ENCODE data around the gene PTPRD. TPM values are rescaled to one million over a fixed set of nuclear protein-coding genes. Genes with fewer than 3 reads are reported as not detected.
"Not testable (repeated sequence)": the region's sequence is repeated elsewhere in the genome, so short reads cannot be mapped to it uniquely, and the experiment has no call there.

PTPRD gene
- total and polyA plus RNA-seq, 2 donors from 2014 or later: 6.4 to 78.9 TPM

DNA sequence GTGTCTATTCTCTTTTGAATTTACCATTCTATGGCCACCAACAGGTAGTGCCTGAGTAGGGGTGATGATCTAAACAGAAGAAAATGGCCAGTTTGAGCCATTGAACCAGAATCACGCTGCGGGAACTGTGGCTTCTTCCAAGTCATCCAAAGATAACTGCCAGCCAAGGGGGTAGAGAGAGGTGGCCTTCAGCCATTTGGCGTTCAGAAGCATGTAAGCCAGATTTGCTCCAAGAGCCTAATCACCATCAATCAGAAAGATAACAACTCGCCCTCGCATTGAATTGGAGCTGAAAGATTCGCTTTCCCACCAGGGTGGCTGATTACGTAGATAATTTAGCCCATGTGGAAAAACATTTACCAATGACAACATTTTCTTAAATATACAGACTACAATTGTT is 1510.5 kb downstream of the PTPRD start:
- Histone ChIP-seq H3K27me3 (ENCODE audit: control insufficient read depth, insufficient read depth, low read length) (no peaks in the 10 kb centered on the region), H3K36me3 (ENCODE audit: control insufficient read depth in 2 of 3, insufficient read depth in 3 of 3, low read length in 3 of 3) (no peaks in the 10 kb centered on the region), H3K9me3 (ENCODE audit: control insufficient read depth in 2 of 3, insufficient read depth in 1 of 3, low read length in 3 of 3) (no peaks in the 10 kb centered on the region), H3K9ac (ENCODE audit: low read length in 3 of 3) (no peak overlapping the region), H3K4me3 (ENCODE audit: low read length in 3 of 3) (no peak overlapping the region), H3K4me1 (ENCODE audit: control insufficient read depth in 2 of 3, insufficient read depth in 2 of 3, low read depth in 1 of 3, low read length in 3 of 3) (no peaks in the 10 kb centered on the region), H3K27ac (ENCODE audit: low read depth in 2 of 2, low read length in 2 of 2) (no peak overlapping the region)
- FAIRE-seq (no peak), DNase-seq (no peak)
- TF ChIP-seq, protein P1, sequence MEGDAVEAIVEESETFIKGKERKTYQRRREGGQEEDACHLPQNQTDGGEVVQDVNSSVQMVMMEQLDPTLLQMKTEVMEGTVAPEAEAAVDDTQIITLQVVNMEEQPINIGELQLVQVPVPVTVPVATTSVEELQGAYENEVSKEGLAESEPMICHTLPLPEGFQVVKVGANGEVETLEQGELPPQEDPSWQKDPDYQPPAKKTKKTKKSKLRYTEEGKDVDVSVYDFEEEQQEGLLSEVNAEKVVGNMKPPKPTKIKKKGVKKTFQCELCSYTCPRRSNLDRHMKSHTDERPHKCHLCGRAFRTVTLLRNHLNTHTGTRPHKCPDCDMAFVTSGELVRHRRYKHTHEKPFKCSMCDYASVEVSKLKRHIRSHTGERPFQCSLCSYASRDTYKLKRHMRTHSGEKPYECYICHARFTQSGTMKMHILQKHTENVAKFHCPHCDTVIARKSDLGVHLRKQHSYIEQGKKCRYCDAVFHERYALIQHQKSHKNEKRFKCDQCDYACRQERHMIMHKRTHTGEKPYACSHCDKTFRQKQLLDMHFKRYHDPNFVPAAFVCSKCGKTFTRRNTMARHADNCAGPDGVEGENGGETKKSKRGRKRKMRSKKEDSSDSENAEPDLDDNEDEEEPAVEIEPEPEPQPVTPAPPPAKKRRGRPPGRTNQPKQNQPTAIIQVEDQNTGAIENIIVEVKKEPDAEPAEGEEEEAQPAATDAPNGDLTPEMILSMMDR (IDR thresholded peaks at IDR 0.05; ENCODE audit: borderline replicate concordance, extremely low read depth, insufficient read depth): no peak
- intact Hi-C loops (cut with DNase I): no loop called here

DNA sequence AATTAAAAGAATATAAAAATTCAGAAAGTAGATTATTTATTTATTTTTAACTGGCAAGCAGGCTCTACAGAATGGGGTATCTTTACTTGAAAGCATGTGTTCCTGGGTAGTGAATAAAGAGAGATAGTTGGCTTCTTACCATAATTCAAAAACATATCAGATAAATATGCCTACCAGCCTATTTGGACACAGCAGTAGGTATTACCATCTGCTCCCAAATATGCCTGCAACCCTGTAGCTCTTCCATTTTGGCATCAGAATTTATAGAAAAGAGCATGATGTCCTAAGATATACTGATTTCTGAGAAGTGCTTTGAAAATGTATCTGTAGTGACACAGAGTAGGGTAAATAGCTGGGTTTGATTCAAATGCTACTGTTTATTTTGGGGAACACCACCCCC is 1512.7 kb downstream of the PTPRD start:
- H3K27me3 ChIP-seq (ENCODE audit: control insufficient read depth, insufficient read depth, low read length): no peaks in the 10 kb centered on the region
- no peak for FAIRE-seq
- TF ChIP-seq, protein P1 (IDR thresholded peaks at IDR 0.05; ENCODE audit: borderline replicate concordance, extremely low read depth, insufficient read depth): no peak
- intact Hi-C loops (cut with DNase I): no loop called here
- no peak overlapping the region for H3K4me3 ChIP-seq (ENCODE audit: low read length in 3 of 3)
- DNase-seq: no peak
- H3K36me3 ChIP-seq (ENCODE audit: control insufficient read depth in 2 of 3, insufficient read depth in 3 of 3, low read length in 3 of 3): no peaks in the 10 kb centered on the region
- H3K9ac ChIP-seq (ENCODE audit: low read length in 3 of 3): no peak overlapping the region
- H3K27ac ChIP-seq (ENCODE audit: low read depth in 2 of 2, low read length in 2 of 2): no peak overlapping the region
- no peaks in the 10 kb centered on the region for H3K4me1 ChIP-seq (ENCODE audit: control insufficient read depth in 2 of 3, insufficient read depth in 2 of 3, low read depth in 1 of 3, low read length in 3 of 3)
- H3K9me3 ChIP-seq (ENCODE audit: control insufficient read depth in 2 of 3, insufficient read depth in 1 of 3, low read length in 3 of 3): no peaks in the 10 kb centered on the region

DNA sequence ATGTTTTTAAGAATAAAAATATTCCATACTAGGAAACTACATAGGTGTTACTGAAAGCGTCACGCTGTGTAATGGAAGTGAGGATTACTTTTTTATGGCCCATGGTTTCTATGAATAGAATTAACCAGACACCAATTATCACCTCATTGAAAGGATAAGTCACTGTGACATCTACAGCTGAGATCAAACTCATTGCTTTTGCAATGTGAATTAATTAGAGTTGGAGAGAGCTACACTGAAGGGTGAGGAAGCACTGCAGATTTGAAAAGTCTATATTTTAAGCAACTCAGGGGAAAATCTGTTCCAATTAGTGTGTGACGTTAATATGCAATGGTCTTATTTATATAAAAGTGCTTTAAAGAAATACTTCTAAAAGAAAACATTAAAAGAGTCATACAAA is 1513.2 kb downstream of the PTPRD start:
- Histone ChIP-seq H3K9me3 (ENCODE audit: control insufficient read depth in 2 of 3, insufficient read depth in 1 of 3, low read length in 3 of 3) (no peaks in the 10 kb centered on the region), H3K4me1 (ENCODE audit: control insufficient read depth in 2 of 3, insufficient read depth in 2 of 3, low read depth in 1 of 3, low read length in 3 of 3) (no peaks in the 10 kb centered on the region), H3K4me3 (ENCODE audit: low read length in 3 of 3) (no peak overlapping the region), H3K27me3 (ENCODE audit: control insufficient read depth, insufficient read depth, low read length) (no peaks in the 10 kb centered on the region), H3K36me3 (ENCODE audit: control insufficient read depth in 2 of 3, insufficient read depth in 3 of 3, low read length in 3 of 3) (no peaks in the 10 kb centered on the region), H3K27ac (ENCODE audit: low read depth in 2 of 2, low read length in 2 of 2) (no peak overlapping the region), H3K9ac (ENCODE audit: low read length in 3 of 3) (no peak overlapping the region)
- TF ChIP-seq, protein P1 (IDR thresholded peaks at IDR 0.05; ENCODE audit: borderline replicate concordance, extremely low read depth, insufficient read depth): no peak
- intact Hi-C loops (cut with DNase I): no loop called here
- no peak for FAIRE-seq
- DNase-seq: no peak

DNA sequence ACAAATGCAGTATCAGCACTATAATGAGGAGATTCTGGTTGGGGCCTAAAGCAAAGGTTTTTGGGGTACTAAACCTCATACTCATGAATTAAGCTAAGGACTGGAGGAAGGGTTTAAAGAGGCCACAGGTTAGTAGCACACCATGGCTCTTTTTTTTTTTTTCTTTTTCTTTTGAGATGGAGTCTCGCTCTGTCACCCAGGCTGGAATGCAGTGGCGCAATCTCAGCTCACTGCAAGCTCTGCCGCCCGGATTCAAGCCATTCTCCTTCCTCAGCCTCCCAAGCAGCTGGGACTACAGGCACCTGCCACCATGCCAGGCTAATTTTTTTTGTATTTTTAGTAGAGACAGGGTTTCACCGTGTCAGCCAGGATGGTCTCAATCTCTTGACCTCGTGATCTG is 1515.5 kb downstream of the PTPRD start:
- FAIRE-seq; H3K4me3 ChIP-seq (ENCODE audit: low read length in 3 of 3); H3K36me3 ChIP-seq (ENCODE audit: control insufficient read depth in 2 of 3, insufficient read depth in 3 of 3, low read length in 3 of 3); H3K27ac ChIP-seq (ENCODE audit: low read depth in 2 of 2, low read length in 2 of 2); H3K9me3 ChIP-seq (ENCODE audit: control insufficient read depth in 2 of 3, insufficient read depth in 1 of 3, low read length in 3 of 3); H3K4me1 ChIP-seq (ENCODE audit: control insufficient read depth in 2 of 3, insufficient read depth in 2 of 3, low read depth in 1 of 3, low read length in 3 of 3); H3K9ac ChIP-seq (ENCODE audit: low read length in 3 of 3); DNase-seq; H3K27me3 ChIP-seq (ENCODE audit: control insufficient read depth, insufficient read depth, low read length); intact Hi-C loops (cut with DNase I): not testable (repeated sequence)

Data from kidney (tissue), 14 donors.